Stimulated activated naive CD4-positive, alpha-beta T cell (primary cell): Measurements from ENCODE around the gene ADAM29.
"Not testable (repeated sequence)": the region's sequence is repeated elsewhere in the genome, so short reads cannot be mapped to it uniquely, and the experiment has no call there.

Experiments used
- DNase-seq, 6 experiments: peaks; one replicate each; lab custom pipeline; 2025; lab: John Stamatoyannopoulos, UW

The ADAM29 gene

GRCh38 chr4:174918058-174918457, at the start of gene ADAM29:
ADAM29 (plus strand) TSS chr4:174918358; CDS start chr4:174975526, 57,168 bp downstream.
- no peak for DNase-seq

GRCh38 chr4:174869339-174869738, 48.8 kb upstream of the ADAM29 start:
- no peak for DNase-seq

GRCh38 chr4:174870311-174870710, 47.8 kb upstream of the ADAM29 start:
- no peak for DNase-seq

GRCh38 chr4:174871407-174871806, 46.8 kb upstream of the ADAM29 start:
- DNase-seq: no peak

GRCh38 chr4:174873146-174873545, 45.0 kb upstream of the ADAM29 start:
- not testable (repeated sequence) for DNase-seq

- DNase-seq: no peak
Measured at GRCh38 chr4:174873931-174874330, 44.2 kb upstream of the ADAM29 start.

GRCh38 chr4:174874898-174875297, 43.3 kb upstream of the ADAM29 start:
- no peak for DNase-seq

- no peak for DNase-seq
Measured at GRCh38 chr4:174880001-174880400, 38.2 kb upstream of the ADAM29 start.

- no peak for DNase-seq
Measured at GRCh38 chr4:174882317-174882992, 35.7 kb upstream of the ADAM29 start.

GRCh38 chr4:174907508-174907907, 10.7 kb upstream of the ADAM29 start:
- no peak for DNase-seq

- no peak for DNase-seq
Measured at GRCh38 chr4:174910271-174910670, 7.9 kb upstream of the ADAM29 start.

- no peak for DNase-seq
Measured at GRCh38 chr4:174912919-174913543, 5.1 kb upstream of the ADAM29 start.

- DNase-seq: no peak
Measured at GRCh38 chr4:174919886-174920423, 1.8 kb downstream of the ADAM29 start.

- no peak for DNase-seq
Measured at GRCh38 chr4:174926958-174927357, 8.8 kb downstream of the ADAM29 start.

- no peak for DNase-seq
Measured at GRCh38 chr4:174928174-174928573, 10.0 kb downstream of the ADAM29 start.

GRCh38 chr4:174928575-174929253, 10.6 kb downstream of the ADAM29 start:
- no peak for DNase-seq

GRCh38 chr4:174929346-174929745, 11.2 kb downstream of the ADAM29 start:
- DNase-seq: no peak

- no peak for DNase-seq
Measured at GRCh38 chr4:174930895-174931294, 12.7 kb downstream of the ADAM29 start.

GRCh38 chr4:174933083-174933482, 14.9 kb downstream of the ADAM29 start:
- no peak for DNase-seq

GRCh38 chr4:174934360-174934759, 16.2 kb downstream of the ADAM29 start:
- DNase-seq: no peak

GRCh38 chr4:174935607-174936006, 17.4 kb downstream of the ADAM29 start:
- no peak for DNase-seq

GRCh38 chr4:174940002-174940401, 21.8 kb downstream of the ADAM29 start:
- no peak for DNase-seq

GRCh38 chr4:174946246-174946645, 28.1 kb downstream of the ADAM29 start:
- no peak for DNase-seq
